SJCRH30 (cell line): Measurements from ENCODE around the gene GMPS. TPM values are rescaled to one million over a fixed set of nuclear protein-coding genes. Genes with fewer than 3 reads are reported as not detected.
"Not testable (repeated sequence)": the region's sequence is repeated elsewhere in the genome, so short reads cannot be mapped to it uniquely, and the experiment has no call there.

Experiments used
- DNase-seq, 2 experiments: peaks; one replicate each; pipeline ENCODE4 v3.0.0-alpha.2; 2015 to 2020
- H3K27ac ChIP-seq: fragments of 250-450 bp; sonication (Bioruptor Pico); 2 replicates; pipeline ENCODE4 v1.5.1; 2020; ENCODE audit warnings: mild to moderate bottlenecking, moderate library complexity
- H3K27me3 ChIP-seq: fragments of 250-450 bp; sonication (Bioruptor Pico); 2 replicates; pipeline ENCODE4 v1.5.1; 2020; ENCODE audit warnings: mild to moderate bottlenecking, moderate library complexity
- H3K36me3 ChIP-seq: fragments of 250-450 bp; sonication (Bioruptor Pico); 2 replicates; pipeline ENCODE4 v1.5.1; 2020; ENCODE audit warnings: mild to moderate bottlenecking, moderate library complexity
- H3K4me1 ChIP-seq: fragments of 250-450 bp; sonication (Bioruptor Pico); 2 replicates; pipeline ENCODE4 v1.5.1; 2020; ENCODE audit warnings: mild to moderate bottlenecking, moderate library complexity
- H3K4me3 ChIP-seq: fragments of 250-450 bp; sonication (Bioruptor Pico); 2 replicates; pipeline ENCODE4 v1.5.1; 2020; ENCODE audit warnings: mild to moderate bottlenecking, moderate library complexity
- H3K9me3 ChIP-seq: fragments of 250-450 bp; sonication (Bioruptor Pico); replicated peaks from 2 replicates; pipeline ENCODE4 v1.5.1; 2020; ENCODE audit warnings: mild to moderate bottlenecking, moderate library complexity
- total RNA-seq: library from RNA; depleted of rRNA; stranded (reverse); fragments of >200 nt; shearing (Covaris generic); gene quantifications from 2 replicates; pipeline ENCODE4 v1.2.3, GENCODE V29; 2014

The GMPS gene
- total RNA-seq, 1 experiment from 2014 or later = 119 TPM

DNA sequence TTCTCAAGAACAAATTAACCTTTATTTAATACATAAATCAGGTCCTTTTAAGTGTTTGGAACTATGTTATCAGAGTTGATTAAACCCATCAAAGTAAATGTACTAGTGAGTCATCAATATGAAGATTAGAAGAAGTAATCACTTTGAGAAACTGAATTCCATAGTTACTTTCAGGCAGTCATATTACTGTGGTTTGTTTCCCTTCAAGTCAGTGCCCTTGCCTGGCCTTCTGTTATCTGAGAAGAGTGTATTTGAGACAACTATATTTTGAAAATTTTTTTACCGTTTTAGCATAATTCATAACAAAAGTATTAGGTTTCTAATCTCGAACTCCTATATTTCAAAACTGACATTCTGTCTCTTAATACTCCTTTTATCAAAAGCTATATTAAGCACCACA lies 73.6 kb downstream of the GMPS start:
- Histone ChIP-seq H3K9me3 (no peaks in the 10 kb centered on the region), H3K4me1 (peaks cover 5% of the 10 kb centered on the region; the same call in 1 of the 2 replicates), H3K27me3 (no peaks in the 10 kb centered on the region), H3K4me3 (no peak overlapping the region), H3K27ac (no peak overlapping the region), H3K36me3 (peaks cover 7% of the 10 kb centered on the region)
- no peak for DNase-seq

DNA sequence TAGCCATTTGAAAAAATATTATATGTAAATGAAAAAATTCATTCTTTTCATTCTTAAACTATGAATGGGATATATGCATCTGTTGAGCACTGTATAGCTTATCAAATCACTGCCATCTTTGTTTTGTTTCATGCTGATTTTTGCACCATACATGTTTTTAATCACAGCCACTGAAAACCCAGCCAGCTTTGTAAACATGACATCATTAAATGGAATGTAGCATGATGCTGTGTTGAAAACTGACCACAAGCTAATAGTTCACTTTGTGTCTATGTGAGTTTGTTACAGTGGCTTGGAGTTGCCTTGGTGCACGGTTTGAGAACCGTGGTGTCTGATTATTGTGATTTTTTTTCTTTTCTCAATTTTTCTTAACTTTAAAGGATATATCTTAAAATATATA lies 75.7 kb downstream of the GMPS start:
- H3K9me3 ChIP-seq = no peaks in the 10 kb centered on the region
- DNase-seq = peak in 1 of 2 experiments; percentile 11
- H3K4me1 ChIP-seq = peaks cover 5% of the 10 kb centered on the region; the same call in 1 of the 2 replicates
- H3K36me3 ChIP-seq = no peaks in the 10 kb centered on the region; the same call in 1 of the 2 replicates
- no peaks in the 10 kb centered on the region for H3K27me3 ChIP-seq
- no peak overlapping the region for H3K27ac ChIP-seq
- no peak overlapping the region for H3K4me3 ChIP-seq

DNA sequence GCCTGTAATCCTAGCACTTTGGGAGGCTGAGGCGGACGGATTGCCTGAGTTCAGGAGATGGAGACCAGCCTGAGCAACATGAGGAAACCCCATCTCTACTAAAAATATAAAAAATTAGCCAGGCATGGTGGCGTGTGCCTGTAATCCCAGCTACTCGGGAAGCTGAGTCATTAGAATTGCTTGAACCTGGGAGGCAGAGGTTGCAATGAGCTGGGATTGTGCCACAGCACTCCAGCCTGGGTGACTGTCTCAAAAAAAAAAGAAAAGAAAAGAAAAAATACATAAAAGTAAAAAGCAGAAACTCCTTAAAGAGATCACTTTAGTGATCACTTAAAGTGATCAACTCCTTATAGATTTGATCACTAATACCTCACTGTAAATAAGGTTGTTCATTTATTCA lies 78.0 kb downstream of the GMPS start:
- H3K36me3 ChIP-seq = no peaks in the 10 kb centered on the region
- DNase-seq = no peak
- H3K4me3 ChIP-seq = no peak overlapping the region
- H3K4me1 ChIP-seq = peaks cover 5% of the 10 kb centered on the region; the same call in 1 of the 2 replicates
- no peaks in the 10 kb centered on the region for H3K9me3 ChIP-seq
- no peak overlapping the region for H3K27ac ChIP-seq
- no peaks in the 10 kb centered on the region for H3K27me3 ChIP-seq

DNA sequence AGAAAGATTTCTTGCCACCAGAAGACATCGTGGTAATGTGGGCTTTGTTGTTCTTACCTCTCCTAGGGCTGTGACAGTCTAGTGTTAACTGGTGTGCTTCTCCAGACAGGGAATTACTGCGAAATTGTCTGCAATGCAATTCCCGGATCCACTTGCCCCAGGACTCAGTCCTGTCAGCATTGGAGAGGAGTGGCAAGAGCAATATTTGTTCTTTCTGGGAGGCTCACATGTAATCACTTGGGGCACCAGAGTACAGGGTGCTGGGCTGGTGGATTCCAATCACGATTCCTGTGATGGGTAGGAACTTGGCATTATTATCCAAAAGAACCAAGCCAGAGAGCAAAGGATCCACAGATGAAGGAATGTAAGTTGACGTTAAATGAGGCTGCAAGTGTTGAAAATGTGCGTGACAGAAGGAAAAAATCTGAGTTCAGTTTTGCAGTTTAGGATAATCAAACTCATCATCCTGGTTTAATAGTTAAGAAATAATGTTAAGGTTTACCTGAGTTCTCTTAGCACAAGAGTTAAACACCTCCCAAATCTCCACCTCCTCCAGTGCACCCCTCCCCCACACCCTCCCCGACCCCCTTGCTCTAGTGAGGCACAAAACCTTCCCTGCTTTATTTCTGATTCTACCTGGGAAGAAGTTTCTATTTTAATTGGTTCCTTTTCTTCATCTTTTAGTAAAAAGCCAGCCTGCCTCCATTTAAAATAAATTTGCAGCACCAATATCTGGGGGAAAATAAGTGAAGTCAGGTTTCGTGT lies 79.2 kb downstream of the GMPS start:
- DNase-seq = no peak
- Histone ChIP-seq H3K27ac (no peak overlapping the region), H3K4me3 (no peak overlapping the region), H3K4me1 (peaks cover 5% of the 10 kb centered on the region; the same call in 1 of the 2 replicates), H3K9me3 (no peaks in the 10 kb centered on the region), H3K36me3 (no peaks in the 10 kb centered on the region), H3K27me3 (no peaks in the 10 kb centered on the region)

DNA sequence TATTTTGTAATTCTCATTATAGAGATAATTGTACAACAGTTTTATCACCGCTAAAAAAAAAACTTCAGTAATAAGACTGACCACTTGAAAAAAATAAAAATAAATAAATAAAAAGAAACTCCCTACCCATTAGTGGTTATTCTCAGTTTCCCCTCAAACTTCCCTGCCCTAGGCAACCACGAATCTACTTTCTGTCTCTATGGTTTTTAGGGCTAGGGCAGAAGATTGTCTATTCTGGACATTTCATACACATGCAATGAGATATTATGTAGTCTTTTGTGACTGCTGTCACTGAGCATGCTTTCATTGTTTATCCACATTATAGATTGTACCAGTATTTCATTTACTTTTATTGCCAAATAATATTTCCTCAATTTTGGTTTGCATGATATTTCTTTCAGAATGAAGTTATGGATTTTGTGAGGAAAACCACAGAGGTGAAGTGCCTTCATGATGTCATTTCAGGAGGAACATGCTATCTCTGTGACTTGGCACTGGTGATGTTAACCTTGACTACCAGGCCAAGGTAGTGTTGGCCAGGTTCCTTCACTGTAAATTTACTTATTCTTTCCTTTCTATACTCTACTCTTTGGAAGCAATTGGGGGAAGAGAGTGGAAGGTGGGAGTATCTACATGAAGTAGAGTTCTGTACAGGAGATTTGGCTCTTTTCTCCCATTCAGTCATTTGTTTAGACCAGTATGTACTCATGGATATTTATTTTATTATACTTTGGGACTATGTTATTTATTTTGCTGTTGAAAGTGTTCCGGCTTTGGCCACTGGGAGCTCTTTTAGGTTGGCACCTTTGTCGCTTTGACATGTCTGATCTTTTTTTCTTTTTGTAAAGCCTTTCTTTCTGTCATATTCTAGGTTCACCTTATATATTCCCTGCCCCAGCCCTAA lies 86.3 kb downstream of the GMPS start:
- no peak overlapping the region for H3K4me3 ChIP-seq
- no peaks in the 10 kb centered on the region for H3K9me3 ChIP-seq
- no peaks in the 10 kb centered on the region for H3K27me3 ChIP-seq
- H3K27ac ChIP-seq = no peak overlapping the region
- H3K36me3 ChIP-seq = no peaks in the 10 kb centered on the region
- no peak for DNase-seq
- no peaks in the 10 kb centered on the region for H3K4me1 ChIP-seq

DNA sequence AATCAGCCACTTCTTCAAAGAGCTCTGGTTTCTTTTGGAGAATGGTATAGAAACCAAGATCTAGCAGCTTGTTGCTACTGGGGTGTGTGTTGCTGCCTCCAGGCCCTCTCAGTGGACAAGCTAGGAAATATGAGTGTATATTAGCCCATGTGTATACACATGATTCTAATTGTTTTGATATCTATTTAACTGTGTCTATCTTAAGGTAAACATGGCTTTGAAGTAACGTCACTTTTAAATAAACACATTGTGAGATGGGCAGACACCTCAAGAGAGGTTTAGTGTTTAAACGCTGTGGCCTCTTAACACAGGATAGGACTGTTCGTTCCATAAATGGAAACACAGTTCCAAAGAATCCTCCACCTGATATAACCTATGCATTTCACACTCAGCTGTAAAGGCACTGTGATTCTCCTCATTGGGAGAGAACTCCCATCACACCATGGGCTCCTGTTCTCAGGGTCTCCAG lies 87.0 kb downstream of the GMPS start:
- Histone ChIP-seq H3K36me3 (no peaks in the 10 kb centered on the region), H3K4me3 (no peak overlapping the region), H3K4me1 (no peaks in the 10 kb centered on the region), H3K27ac (no peak overlapping the region), H3K9me3 (no peaks in the 10 kb centered on the region), H3K27me3 (no peaks in the 10 kb centered on the region)
- DNase-seq = no peak

DNA sequence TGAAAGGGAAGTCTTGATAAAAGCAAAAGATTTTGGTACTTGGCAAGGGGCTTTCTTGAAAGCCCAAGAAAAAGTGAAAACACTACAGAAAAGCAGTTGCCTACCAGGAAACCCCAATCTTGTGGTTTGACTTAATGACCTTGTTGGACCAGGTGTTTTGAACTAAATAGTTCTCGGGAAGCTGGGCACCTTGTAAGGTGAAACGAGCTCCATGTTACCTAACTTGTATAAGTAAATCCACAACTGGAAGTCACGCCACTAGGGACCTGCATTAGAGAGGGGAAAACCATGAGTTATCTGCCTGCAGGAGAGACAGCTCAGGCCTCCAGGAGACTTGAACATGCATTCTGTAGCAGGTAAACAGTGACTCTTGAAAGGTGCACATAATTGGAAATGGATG lies 88.2 kb downstream of the GMPS start:
- H3K4me3 ChIP-seq = no peak overlapping the region
- no peak overlapping the region for H3K27ac ChIP-seq
- H3K4me1 ChIP-seq = no peaks in the 10 kb centered on the region
- no peak for DNase-seq
- no peaks in the 10 kb centered on the region for H3K36me3 ChIP-seq
- no peaks in the 10 kb centered on the region for H3K27me3 ChIP-seq
- H3K9me3 ChIP-seq = no peaks in the 10 kb centered on the region

DNA sequence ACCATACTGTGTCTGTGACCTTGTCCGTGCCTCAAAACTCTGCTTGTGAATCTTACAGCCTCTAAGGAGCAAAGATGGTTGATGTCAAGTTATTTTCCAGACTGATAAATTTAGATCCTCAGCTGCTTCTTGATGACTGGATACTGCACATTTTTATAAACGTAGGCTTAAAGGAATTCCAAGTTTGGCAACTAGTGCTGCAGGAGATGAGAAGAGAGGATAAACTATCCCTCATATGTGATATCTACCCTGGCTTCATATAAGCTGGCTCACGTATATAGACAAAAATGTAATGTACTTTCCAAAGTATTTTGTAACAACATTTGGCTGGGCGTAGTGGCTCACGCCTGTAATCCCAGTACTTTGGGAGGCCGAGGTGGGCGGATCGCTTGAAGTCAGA lies 89.6 kb downstream of the GMPS start:
- Histone ChIP-seq H3K27me3 (no peaks in the 10 kb centered on the region), H3K4me3 (no peak overlapping the region), H3K36me3 (no peaks in the 10 kb centered on the region), H3K4me1 (no peaks in the 10 kb centered on the region), H3K9me3 (no peaks in the 10 kb centered on the region), H3K27ac (no peak overlapping the region)
- DNase-seq = no peak

DNA sequence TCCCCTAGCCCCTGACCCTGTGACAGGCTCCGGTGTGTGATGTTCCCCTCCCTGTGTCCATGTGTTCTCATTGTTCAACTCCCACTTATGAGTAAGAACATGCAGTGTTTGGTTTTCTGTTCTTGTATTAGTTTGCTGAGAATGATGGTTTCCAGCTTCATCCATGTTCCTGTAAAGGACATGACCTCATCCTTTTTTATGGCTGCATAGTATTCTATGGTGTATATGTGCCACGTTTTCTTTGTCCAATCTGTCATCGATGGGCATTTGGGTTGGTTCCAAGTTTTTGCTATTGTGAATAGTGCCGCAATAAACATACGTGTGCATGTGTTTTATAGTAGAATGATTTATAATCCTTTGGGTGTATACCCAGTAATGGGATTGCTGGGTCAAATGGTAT lies 90.6 kb downstream of the GMPS start:
- not testable (repeated sequence) for H3K36me3 ChIP-seq, H3K27ac ChIP-seq, DNase-seq, H3K27me3 ChIP-seq, H3K4me1 ChIP-seq, H3K9me3 ChIP-seq, H3K4me3 ChIP-seq

DNA sequence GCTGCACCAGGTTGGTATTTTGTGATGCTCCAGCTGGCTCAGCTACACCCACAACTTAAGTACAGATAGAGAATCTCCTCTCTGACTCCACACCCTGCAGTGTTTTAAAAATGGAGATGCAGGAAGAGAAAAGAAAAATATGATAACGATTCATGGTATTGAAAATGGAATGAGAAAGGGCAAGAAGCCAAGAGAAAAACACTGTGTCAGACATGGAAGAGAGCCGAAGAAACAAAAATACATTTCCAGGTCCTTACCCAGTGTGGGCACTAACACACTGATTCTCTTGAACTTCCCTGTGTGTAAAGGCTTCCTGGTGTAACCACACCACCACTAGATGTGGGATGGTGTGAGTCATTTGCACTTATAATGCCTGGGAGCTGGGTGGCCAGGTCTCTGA lies 93.1 kb downstream of the GMPS start:
- no peaks in the 10 kb centered on the region for H3K36me3 ChIP-seq
- no peaks in the 10 kb centered on the region for H3K4me1 ChIP-seq
- no peaks in the 10 kb centered on the region for H3K9me3 ChIP-seq
- H3K27me3 ChIP-seq = no peaks in the 10 kb centered on the region
- H3K4me3 ChIP-seq = no peak overlapping the region
- DNase-seq = no peak
- no peak overlapping the region for H3K27ac ChIP-seq

DNA sequence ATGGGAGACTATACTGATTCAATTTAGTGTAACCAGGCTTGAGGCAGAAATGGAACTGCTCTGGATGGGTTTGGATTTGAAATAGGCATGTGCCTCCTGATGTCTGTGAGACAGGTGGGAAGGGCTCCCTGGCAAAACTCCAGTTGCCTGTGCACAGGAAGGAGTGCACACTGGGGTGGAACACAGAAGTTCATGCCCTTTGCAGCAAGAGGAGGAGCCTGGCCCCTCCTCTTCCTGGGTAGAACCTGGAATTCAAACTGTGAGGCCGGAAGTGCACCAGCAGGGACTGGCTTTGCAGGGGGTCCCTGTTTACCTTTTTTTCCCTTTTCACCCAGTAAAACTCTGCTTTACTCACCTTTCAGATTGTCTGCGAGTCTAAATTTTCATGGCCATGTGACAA lies 99.9 kb downstream of the GMPS start:
- Histone ChIP-seq H3K36me3 (no peaks in the 10 kb centered on the region), H3K9me3 (no peaks in the 10 kb centered on the region), H3K27ac (no peak overlapping the region), H3K4me3 (no peak overlapping the region), H3K27me3 (no peaks in the 10 kb centered on the region), H3K4me1 (no peaks in the 10 kb centered on the region)
- DNase-seq = peak; percentile 11 to 35

DNA sequence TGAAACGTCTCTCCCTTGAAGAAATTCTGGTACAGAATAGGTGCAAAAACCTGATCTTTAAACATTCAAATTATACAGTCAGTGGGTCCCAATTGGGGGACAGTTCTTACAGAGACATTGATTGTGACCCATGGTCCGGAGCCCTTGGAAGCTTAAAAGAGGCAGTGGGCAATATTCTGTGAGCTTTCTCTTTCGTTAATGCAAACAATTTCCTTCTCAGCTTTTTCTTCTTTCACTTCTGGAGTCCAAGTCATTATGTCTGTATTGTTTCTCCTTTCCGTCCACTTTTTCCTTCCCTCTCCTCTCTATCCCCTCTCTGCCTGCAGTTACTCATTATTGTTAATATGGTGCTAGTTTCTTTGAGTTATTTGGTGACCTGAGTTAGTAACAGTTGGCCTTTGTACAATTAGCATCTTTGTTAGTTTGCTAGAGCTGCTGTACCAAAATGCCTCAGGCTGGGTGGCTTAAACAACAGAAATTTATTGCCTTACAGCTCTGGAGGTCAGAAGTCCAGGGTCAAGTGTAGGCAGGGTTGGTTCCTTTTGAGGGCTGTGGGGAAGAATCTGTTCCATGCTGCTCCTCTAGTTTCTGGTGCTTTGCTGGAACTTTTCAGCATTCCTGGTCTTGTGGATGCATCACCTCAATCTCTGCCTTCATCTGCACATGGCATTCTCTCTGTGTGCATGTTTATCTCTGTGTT lies 102.6 kb downstream of the GMPS start:
- H3K9me3 ChIP-seq = no peaks in the 10 kb centered on the region
- no peaks in the 10 kb centered on the region for H3K36me3 ChIP-seq
- H3K27ac ChIP-seq = no peak overlapping the region
- H3K4me1 ChIP-seq = no peaks in the 10 kb centered on the region
- no peak for DNase-seq
- H3K4me3 ChIP-seq = no peak overlapping the region
- no peaks in the 10 kb centered on the region for H3K27me3 ChIP-seq

DNA sequence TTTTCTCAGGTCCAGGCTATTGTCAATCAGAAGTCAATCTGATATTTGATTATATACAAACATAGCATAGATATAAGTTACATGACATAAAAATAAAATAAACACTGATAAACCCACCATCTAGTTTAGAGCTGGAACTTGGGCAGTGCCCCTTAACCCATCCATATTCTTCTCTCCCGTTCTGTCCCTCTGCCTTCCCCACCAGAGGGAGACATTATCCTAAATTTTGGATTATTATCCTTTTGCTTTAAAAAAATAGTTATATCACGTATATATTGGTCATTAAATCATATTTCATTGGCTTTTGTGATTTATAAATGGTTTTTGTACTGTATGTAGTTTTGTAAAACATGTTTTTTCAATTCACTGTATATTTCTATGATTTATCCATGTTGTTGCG lies 107.9 kb downstream of the GMPS start:
- no peaks in the 10 kb centered on the region; the same call in 1 of the 2 replicates for H3K4me1 ChIP-seq
- H3K4me3 ChIP-seq = no peak overlapping the region
- no peaks in the 10 kb centered on the region for H3K27me3 ChIP-seq
- no peaks in the 10 kb centered on the region for H3K9me3 ChIP-seq
- H3K27ac ChIP-seq = no peak overlapping the region
- DNase-seq = no peak
- no peaks in the 10 kb centered on the region for H3K36me3 ChIP-seq

DNA sequence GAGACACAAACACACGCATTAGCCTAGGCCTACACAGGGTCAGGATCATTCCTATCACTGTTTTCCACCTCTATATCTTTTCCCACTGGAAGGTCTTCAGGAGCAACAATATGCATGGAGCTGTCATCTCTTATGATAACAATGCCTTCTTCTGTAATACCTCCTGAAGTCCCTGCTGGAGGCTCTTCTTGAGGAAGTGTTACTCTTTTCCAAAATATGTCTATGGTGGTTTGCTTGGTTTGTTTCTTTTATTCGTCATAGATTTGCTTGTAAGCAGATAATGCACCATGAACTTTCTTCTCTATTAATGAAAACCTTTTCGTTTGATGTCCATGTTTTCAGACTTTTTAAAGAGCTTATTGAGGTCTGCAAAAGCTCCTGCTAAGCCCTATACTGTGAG lies 109.3 kb downstream of the GMPS start:
- H3K27ac ChIP-seq = no peak overlapping the region
- H3K4me1 ChIP-seq = no peaks in the 10 kb centered on the region; the same call in 1 of the 2 replicates
- no peaks in the 10 kb centered on the region for H3K36me3 ChIP-seq
- no peaks in the 10 kb centered on the region for H3K27me3 ChIP-seq
- no peak overlapping the region for H3K4me3 ChIP-seq
- no peak for DNase-seq
- H3K9me3 ChIP-seq = no peaks in the 10 kb centered on the region

DNA sequence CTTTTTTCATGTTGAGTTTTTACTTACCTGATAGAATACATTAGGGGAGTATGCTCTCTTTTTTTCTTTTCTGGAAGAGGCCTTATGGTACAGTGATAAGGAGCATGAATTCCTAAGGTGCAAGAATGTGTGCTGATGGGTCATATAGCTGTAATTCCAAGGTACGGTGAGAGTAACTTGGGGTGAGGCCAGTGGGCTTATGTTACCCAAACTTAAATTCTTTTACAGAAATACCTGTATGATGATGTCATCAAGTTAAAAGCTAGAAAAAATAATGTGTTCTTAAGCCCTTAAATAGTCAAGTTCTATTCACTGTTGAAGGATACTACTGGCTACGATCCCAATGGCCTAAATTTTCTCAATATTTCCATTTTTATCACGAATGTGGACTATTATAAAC lies 111.2 kb downstream of the GMPS start:
- Histone ChIP-seq H3K27ac (no peak overlapping the region), H3K4me1 (no peaks in the 10 kb centered on the region; the same call in 1 of the 2 replicates), H3K27me3 (no peaks in the 10 kb centered on the region), H3K4me3 (no peak overlapping the region), H3K9me3 (no peaks in the 10 kb centered on the region), H3K36me3 (no peaks in the 10 kb centered on the region)
- no peak for DNase-seq
